Measurements from ENCODE around the gene GFPT2.

GRCh38 chr5:180345781-180346180 is 7.4 kb downstream of the GFPT2 start:
- TF ChIP-seq ZFP1 (CRISPR knock-in tag; IDR thresholded peaks at IDR 0.05) (no peak), SRF (CRISPR knock-in tag; IDR thresholded peaks at IDR 0.05) (no peak)

All from K562 (cell line).